Measurements from ENCODE around the gene OR13A1. TPM values are rescaled to one million over a fixed set of nuclear protein-coding genes. Genes with fewer than 3 reads are reported as not detected.
"Not testable (repeated sequence)": the region's sequence is repeated elsewhere in the genome, so short reads cannot be mapped to it uniquely, and the experiment has no call there.

OR13A1 gene
- total RNA-seq, 1 donor from 2014 or later: 1.5 TPM

- TF ChIP-seq CTCF (IDR thresholded peaks at IDR 0.05) (no peak), EZH2 (IDR thresholded peaks at IDR 0.05) (no peak), EZH2phosphoT487 (IDR thresholded peaks at IDR 0.05) (no peak)
- H3K4me1 ChIP-seq: peaks cover 7% of the 10 kb centered on the region
- H3K36me3 ChIP-seq: no peaks in the 10 kb centered on the region
- no peaks in the 10 kb centered on the region for H3F3A ChIP-seq (ENCODE audit: low read depth)
- no peaks in the 10 kb centered on the region for H4K20me1 ChIP-seq (ENCODE audit: low read depth)
- H3K4me1 Mint-ChIP-seq: no peaks in the 10 kb centered on the region
- DNase-seq (ENCODE audit: low spot score): no peak
- no peaks in the 10 kb centered on the region for H3K27me3 ChIP-seq
- H3K27me3 Mint-ChIP-seq (ENCODE audit: insufficient read depth, low read depth): peaks cover 2% of the 10 kb centered on the region
- H3K36me3 Mint-ChIP-seq: no peaks in the 10 kb centered on the region
- no peak overlapping the region for H3K9ac ChIP-seq
- no peaks in the 10 kb centered on the region for H3K9me3 ChIP-seq (ENCODE audit: low read depth)
- no peak overlapping the region for H3K4me3 ChIP-seq
- no peak overlapping the region for H3K27ac ChIP-seq
- H2AFZ ChIP-seq (replicated peaks): no peak overlapping the region
- no peak overlapping the region for H3K27ac Mint-ChIP-seq
- no peak overlapping the region for H3K4me3 Mint-ChIP-seq
- no peaks in the 10 kb centered on the region for H3K9me3 Mint-ChIP-seq
- no peaks in the 10 kb centered on the region for H3K79me2 ChIP-seq (ENCODE audit: low read depth)
- H3K4me2 ChIP-seq: no peak overlapping the region
These were observed 38.9 kb upstream of the OR13A1 start for GRCh38 chr10:45354261-45354660.

- H3K36me3 Mint-ChIP-seq: no peaks in the 10 kb centered on the region
- no peak overlapping the region for H3K9ac ChIP-seq
These were observed 37.8 kb upstream of the OR13A1 start for GRCh38 chr10:45353186-45353585.

GRCh38 chr10:45348196-45348765, 32.9 kb upstream of the OR13A1 start:
- H3K4me1 ChIP-seq; H3K27me3 ChIP-seq; H3K4me1 Mint-ChIP-seq; H3K79me2 ChIP-seq (ENCODE audit: low read depth); H3K27ac Mint-ChIP-seq; H2AFZ ChIP-seq (replicated peaks); H4K20me1 ChIP-seq (ENCODE audit: low read depth); H3K27ac ChIP-seq; H3K9me3 ChIP-seq (ENCODE audit: low read depth); H3K36me3 ChIP-seq; H3F3A ChIP-seq (ENCODE audit: low read depth); H3K4me3 ChIP-seq; H3K9ac ChIP-seq; H3K4me3 Mint-ChIP-seq; H3K27me3 Mint-ChIP-seq (ENCODE audit: insufficient read depth, low read depth); DNase-seq (ENCODE audit: low spot score); H3K36me3 Mint-ChIP-seq; H3K4me2 ChIP-seq: not testable (repeated sequence)
- H3K9me3 Mint-ChIP-seq: peaks cover 17% of the 10 kb centered on the region

More at GRCh38 chr10:45353186-45353585, 37.8 kb upstream of the OR13A1 start:
- no peaks in the 10 kb centered on the region for H3K9me3 ChIP-seq (ENCODE audit: low read depth)
- H3K27ac ChIP-seq: no peak overlapping the region
- H3K4me2 ChIP-seq: no peak overlapping the region
- no peak overlapping the region for H3K4me3 ChIP-seq
- no peaks in the 10 kb centered on the region for H3K4me1 ChIP-seq
- peaks cover 6% of the 10 kb centered on the region for H3K9me3 Mint-ChIP-seq
- no peaks in the 10 kb centered on the region for H4K20me1 ChIP-seq (ENCODE audit: low read depth)
- H3K4me1 Mint-ChIP-seq: no peaks in the 10 kb centered on the region
- H3K79me2 ChIP-seq (ENCODE audit: low read depth): no peaks in the 10 kb centered on the region
- no peak overlapping the region for H3K4me3 Mint-ChIP-seq
- H3F3A ChIP-seq (ENCODE audit: low read depth): no peaks in the 10 kb centered on the region
- H3K27ac Mint-ChIP-seq: no peak overlapping the region
- no peak overlapping the region for H2AFZ ChIP-seq (replicated peaks)
- no peaks in the 10 kb centered on the region for H3K36me3 ChIP-seq
- TF ChIP-seq EZH2phosphoT487 (IDR thresholded peaks at IDR 0.05) (no peak), CTCF (IDR thresholded peaks at IDR 0.05) (no peak), EZH2 (IDR thresholded peaks at IDR 0.05) (no peak)
- peaks cover 2% of the 10 kb centered on the region for H3K27me3 Mint-ChIP-seq (ENCODE audit: insufficient read depth, low read depth)
- no peaks in the 10 kb centered on the region for H3K27me3 ChIP-seq
- DNase-seq (ENCODE audit: low spot score): no peak

- not testable (repeated sequence) for H4K20me1 ChIP-seq (ENCODE audit: low read depth); H3K9me3 ChIP-seq (ENCODE audit: low read depth); H3K36me3 Mint-ChIP-seq; H3K4me1 ChIP-seq; H2AFZ ChIP-seq (replicated peaks); H3K4me2 ChIP-seq; H3K4me3 Mint-ChIP-seq; H3K27me3 ChIP-seq; H3K4me1 Mint-ChIP-seq; H3K79me2 ChIP-seq (ENCODE audit: low read depth); H3F3A ChIP-seq (ENCODE audit: low read depth); H3K27ac ChIP-seq; H3K27ac Mint-ChIP-seq; H3K27me3 Mint-ChIP-seq (ENCODE audit: insufficient read depth, low read depth); DNase-seq (ENCODE audit: low spot score); H3K4me3 ChIP-seq; H3K9ac ChIP-seq; H3K36me3 ChIP-seq
- H3K9me3 Mint-ChIP-seq: peaks cover 23% of the 10 kb centered on the region
These were observed 32.1 kb upstream of the OR13A1 start for GRCh38 chr10:45347464-45347863.

- not testable (repeated sequence) for H3K4me3 ChIP-seq; H3K36me3 ChIP-seq; H3K27ac ChIP-seq; H3K4me2 ChIP-seq; H3K36me3 Mint-ChIP-seq; H3F3A ChIP-seq (ENCODE audit: low read depth); H3K9me3 ChIP-seq (ENCODE audit: low read depth); H3K4me1 ChIP-seq; H3K27me3 ChIP-seq; H2AFZ ChIP-seq (replicated peaks); H4K20me1 ChIP-seq (ENCODE audit: low read depth); H3K79me2 ChIP-seq (ENCODE audit: low read depth); H3K4me3 Mint-ChIP-seq; DNase-seq (ENCODE audit: low spot score); H3K27me3 Mint-ChIP-seq (ENCODE audit: insufficient read depth, low read depth); H3K4me1 Mint-ChIP-seq; H3K9ac ChIP-seq; H3K27ac Mint-ChIP-seq
- H3K9me3 Mint-ChIP-seq: peaks cover 23% of the 10 kb centered on the region
These were observed 31.4 kb upstream of the OR13A1 start for GRCh38 chr10:45346652-45347335.

- not testable (repeated sequence) for H3K4me2 ChIP-seq; H3K4me1 Mint-ChIP-seq; DNase-seq (ENCODE audit: low spot score); H3K27me3 Mint-ChIP-seq (ENCODE audit: insufficient read depth, low read depth); H3K27me3 ChIP-seq; H3K4me3 ChIP-seq; H2AFZ ChIP-seq (replicated peaks); H3K79me2 ChIP-seq (ENCODE audit: low read depth); H3K4me3 Mint-ChIP-seq; H3K27ac Mint-ChIP-seq; H3K36me3 ChIP-seq; H3K4me1 ChIP-seq; H3K9ac ChIP-seq; H3K36me3 Mint-ChIP-seq; H3F3A ChIP-seq (ENCODE audit: low read depth); H3K27ac ChIP-seq; H3K9me3 ChIP-seq (ENCODE audit: low read depth); H4K20me1 ChIP-seq (ENCODE audit: low read depth)
- H3K9me3 Mint-ChIP-seq: peaks cover 22% of the 10 kb centered on the region
These were observed 25.0 kb upstream of the OR13A1 start for GRCh38 chr10:45340420-45340819.

Measured in neural progenitor cell (in vitro differentiated cells).